GM19468 (cell line): Measurements from ENCODE around the gene CREBL2.

ENCODE experiments used
- ATAC-seq: cut with Tn5 transposase; IDR thresholded peaks from one replicate; pipeline ENCODE4 v1.9.1; 2021; ENCODE audit warnings: mild to moderate bottlenecking, moderate library complexity, moderate number of reproducible peaks; ENCODE audit not compliant: unreplicated experiment; ENCODE audit errors: extremely low read depth

The CREBL2 gene

DNA sequence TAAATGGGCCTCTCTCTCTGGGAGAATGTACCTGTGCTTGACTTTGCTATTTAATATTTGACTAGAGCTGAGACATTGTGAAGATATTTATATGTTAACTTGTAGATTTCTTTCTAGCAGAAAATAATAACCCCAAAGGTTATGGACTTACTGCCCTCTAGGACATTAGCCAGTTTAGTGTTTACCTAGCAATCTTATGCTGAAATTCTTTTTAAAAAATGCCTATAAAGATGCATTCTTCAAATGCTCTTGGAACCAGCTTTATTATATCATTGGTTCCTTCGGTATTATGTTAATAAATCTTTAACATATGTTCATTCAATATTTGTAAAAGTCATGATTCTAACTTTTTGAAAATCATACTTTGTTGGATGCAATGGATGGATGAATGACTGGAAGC lies 56.3 kb downstream of the CREBL2 start:
- no peak for ATAC-seq

DNA sequence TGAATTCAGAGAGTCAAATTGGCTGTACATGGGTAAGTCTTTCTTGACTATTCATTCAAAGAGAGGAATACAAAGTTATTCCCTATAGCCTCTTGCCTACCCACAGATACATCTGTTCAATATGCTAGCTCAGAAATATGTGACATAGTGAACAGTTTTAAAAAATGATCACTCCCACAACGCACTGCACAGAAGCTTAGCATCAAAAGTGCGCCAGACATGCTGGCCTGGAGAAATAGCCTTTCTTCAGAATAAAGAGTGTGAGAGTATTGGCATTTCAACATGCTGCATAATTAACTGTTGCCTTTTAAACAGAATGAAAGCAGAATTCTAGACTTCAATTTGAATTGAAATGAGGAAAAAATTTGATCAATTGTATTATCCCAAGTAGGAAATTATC lies 57.3 kb downstream of the CREBL2 start:
- no peak for ATAC-seq

DNA sequence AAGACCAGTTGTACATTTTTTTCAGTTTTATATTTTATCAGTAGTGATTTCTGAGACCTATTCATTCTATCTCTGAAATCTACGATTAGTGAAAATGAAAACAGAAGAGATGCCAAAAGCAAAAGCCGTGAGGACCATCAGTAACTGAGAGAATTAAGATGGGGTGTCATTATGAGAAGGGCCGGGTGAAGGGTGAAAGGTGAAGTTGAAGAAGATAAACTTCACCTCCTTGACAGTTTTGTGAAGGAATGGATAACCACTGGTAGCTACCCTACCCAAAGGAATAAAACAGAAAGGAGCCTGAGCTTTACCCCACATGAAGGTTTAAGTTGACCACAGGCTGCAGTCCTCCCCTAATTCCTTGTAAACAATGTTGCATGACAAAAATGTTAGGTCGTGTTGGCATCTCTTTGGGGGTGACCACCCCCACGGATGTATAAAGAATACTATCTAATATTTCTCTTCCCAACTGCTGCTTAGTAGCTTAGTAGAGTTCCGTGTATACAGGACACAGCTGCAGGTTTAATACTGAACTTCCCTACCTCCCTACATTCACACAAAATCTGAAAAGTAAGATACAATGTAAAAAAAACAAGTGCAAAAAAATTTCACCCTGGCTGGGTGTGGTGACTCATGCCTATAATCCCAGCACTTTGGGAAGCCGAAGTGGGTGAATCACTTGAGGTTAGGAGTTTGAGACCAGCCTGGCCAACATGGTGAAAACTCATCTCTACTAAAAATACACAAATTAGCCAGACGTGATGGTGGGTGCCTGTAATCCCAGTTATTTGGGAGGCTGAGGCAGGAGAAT lies 60.4 kb downstream of the CREBL2 start:
- ATAC-seq, result no peak

DNA sequence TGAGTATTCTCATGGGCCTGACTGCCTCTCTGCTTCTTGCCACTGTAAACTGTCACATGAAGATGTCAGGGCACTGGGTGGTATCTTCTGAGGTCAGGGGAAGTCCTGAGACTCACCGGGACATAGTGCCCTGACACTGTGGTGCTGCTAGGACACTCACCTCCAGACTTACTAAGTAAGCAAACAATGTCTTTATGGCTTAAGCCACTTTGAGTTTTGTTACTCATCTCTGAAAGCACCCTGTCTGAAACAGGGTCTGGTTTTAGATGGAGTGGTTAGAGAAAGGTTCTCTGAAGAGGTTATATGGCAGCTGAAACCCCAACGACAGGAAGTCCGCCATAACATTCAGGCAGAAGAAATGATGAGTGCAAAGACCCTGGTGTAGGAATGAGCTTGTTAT lies 61.6 kb downstream of the CREBL2 start:
- ATAC-seq, result no peak

DNA sequence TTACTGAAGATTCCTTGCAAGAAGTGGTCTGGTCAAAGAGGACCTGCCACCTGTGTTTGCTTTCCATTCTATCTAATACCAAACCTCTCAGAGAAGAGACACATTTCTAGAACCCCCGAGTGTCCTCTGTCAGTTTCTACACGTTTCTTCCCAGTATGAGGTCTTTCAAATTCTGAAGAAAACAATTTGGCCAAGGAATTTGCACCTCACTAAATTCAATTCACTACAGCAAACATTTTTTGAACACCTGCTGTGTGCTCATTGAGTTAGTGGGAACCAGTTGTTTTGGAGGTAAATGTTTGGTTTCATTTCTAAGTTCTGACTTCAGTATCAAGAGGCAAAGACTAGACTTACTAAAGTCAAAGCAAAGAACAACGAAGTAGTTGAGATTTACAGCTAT lies 64.9 kb downstream of the CREBL2 start:
- no peak for ATAC-seq

DNA sequence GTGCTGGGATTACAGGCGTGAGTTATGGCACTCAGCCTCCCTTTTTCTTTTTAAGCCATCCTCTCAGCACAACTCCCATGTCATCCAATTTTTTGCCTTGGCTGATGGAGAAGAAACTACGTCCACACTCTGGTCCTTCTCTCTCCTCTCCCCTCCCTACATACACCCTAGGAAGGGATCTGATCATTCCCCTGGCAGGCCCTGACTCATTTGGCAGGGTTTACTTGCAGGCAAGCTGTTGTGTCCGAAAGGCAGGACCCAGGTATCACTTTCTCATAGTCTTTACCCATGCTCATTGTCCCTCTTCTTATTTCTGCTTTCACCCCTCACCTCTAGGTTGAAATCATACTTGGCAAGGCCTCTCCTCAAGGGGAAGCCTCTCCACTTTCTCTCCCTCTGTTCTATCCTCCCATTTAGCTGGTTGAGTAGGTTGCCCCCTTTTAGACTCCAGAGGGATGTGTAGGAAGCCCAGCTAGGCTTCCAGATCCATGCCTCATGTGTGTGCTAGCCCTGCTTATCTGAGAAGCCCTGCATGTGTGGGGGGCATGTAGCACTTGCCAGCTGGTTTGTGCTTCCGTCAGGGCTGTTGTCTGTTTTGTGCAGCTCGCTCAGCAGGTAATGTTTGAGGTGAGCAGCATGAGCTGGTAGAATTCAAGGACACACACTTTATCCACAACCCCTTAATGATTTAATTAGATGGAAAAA lies 69.5 kb downstream of the CREBL2 start:
- no peak for ATAC-seq

DNA sequence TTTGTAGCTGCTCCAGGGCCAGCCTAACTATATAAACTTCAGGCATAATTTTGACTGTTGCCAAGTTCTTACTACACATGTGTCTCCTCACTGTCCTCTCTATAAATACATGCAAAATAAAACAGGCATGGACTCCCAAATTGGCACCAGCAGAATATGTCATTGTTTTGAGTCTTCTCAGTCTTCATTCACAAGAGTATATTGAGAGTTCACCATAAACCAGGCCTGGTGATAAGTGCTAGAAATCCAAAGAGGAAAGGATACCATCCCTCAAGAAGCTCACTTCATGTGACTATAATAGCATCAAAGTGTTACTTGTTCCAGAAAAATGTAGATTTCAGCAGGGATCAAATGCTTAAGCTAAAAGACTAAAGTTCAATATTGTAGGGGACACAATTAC lies 70.6 kb downstream of the CREBL2 start:
- ATAC-seq, result no peak

DNA sequence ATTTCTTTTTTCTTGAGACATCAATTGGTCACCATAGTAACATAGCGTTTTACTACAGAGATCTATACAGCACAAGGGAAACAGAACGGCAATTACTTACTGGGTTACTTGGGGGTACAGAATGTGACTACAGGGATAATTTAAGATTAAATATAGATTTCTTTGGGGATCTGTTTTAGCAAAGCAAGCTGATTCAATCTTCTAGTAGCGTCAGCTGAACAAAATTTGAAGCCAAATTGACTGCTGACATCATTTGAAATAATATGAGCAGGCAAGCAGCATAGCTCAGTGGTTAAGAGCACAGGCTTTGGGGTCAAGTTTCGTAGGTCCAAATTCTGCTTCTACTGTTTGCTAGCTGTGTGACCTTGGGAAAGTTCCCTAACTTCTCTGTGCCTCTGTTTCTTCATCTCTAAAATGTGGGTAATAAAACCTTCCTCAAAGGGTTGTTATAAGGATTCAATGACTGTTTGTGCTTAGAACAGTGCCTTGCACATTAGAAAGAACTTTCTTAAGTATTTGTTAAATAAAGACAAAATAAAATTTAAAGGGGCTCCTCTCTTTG lies 71.5 kb downstream of the CREBL2 start:
- ATAC-seq, result no peak

DNA sequence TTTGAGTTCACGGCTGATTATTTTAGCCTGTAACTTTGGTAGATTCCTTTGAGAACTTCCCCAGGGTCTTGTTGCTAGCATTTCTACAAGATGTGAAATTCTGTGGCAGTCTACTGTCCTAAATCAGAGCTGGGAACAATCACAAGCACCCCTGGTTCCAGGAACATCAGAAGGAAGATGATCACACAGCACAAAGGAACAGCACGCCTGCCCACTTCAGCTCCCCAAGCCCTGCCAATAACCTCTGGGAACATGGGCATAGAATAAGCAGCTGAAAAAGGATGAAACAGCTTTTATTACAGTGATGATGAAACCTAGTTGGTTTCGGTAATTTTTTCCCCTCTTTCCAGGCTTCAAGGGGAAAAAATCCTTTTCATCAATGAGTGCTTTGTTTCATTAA lies 72.0 kb downstream of the CREBL2 start:
- ATAC-seq, result no peak

DNA sequence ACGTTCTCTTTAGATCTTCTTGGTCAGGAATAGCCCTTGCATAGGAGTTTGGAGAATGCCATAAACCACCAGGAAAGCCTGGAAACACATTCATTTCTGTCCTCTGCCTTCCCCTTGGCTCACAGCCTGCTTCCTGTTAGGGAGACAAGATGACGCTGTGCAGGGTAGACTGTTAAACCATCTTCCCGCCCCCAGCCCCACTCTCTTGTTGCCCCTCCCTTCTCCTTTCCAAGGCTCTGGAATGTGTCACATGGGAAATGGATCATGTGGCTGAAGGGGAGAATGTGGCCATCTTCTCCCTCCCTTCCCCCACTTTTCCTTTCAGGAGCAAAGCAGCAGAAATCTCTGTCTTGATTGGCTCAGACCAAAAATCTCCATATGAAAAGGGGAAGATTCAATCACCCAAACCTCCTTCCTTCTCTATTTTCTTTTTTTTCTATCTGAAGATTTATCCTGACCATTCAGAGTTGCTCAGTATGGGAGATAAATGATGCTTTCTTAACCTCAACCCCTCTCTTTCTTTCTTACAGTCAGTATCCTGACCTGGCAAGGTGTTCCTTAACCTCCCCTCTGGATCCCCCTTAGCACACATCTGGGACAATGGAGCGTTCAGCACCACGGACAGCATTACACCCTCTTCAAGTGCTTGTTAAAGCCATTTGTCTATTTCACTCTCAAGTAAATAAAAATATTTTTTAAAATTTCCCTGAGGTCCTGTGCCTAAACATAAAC lies 72.9 kb downstream of the CREBL2 start:
- no peak for ATAC-seq

DNA sequence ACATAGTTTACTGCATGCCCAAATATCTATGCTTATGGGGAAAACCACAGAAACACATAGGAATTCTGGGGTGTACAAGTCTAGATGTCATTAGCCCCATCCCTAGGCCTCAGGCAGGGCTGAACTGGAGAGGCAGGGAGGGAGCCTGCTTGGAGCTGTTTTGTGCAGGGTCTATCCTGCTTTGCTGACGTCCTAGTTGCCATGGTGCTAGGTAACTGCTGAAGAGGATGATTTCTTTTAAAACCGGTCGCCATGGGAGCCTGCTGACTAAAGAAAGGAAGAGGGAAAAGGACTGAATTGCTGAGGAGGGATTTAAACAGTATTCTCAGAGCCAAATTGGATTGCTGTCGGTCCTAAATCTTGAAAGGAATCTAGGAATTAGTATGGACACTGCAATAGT lies 73.6 kb downstream of the CREBL2 start:
- no peak for ATAC-seq

DNA sequence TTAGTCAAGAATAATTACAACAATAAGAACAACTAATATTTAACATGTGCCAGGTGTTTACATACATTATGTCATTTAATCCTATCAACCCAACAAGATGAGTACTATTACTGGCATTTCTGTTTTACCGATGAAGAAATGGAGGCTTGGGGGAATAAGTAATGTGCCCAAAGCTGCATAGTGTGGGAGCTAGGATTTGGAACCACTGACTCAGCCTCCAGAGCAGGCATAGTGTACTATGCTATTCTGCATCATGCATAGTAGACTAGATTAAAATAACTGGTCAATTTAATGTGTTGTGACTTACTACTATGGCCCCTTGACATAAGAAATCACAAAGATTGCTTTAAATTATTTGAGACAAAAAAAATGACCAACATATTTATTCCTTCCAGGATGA lies 74.8 kb downstream of the CREBL2 start:
- ATAC-seq, result no peak

DNA sequence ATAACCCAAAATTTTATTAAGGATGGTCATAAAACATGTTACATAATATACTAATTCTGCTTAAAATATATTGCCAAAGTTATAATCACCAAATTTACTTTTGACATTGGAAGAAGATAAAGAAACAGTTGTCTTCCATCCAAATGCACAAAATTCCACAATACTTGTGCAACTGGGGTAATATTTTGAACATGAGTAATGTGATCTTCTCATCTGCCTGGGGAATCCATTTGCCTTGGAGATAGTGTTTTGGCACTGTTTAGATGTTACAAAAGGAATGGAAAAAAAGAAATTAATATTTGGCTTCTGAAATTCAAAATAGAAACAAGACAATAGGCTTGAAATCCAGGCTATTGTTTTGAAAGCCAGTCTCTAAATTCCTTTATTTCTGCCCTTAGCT lies 75.2 kb downstream of the CREBL2 start:
- no peak for ATAC-seq

DNA sequence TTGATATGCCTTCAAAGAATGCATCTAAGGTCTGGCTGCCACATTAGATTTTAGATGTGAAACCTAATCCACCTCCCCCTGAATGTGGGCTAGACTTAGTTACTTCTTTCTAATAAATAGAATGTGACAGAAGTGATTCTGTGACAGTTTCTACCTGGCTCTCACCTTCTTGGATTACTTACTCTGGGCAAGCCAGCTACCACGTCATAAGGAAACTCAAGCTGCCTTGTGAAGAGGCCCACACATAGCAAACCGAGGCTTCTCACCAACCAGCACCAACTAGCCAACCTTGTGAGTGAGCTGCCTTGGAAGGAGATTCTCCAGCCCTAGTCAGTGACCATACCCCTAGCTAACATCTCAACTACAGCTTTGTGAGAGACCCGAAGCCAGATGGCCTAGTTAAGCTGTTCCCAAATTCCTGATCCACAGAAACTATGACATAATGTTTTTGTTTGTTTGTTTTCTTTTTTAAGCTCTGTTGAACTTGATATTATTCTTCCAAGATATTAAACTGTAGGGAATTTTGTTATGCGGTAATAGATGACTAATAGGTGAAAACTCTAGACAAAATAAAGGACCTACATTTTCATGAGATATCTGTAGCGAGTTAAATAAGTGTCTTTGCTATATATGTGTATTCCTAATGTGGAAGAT lies 78.1 kb downstream of the CREBL2 start:
- ATAC-seq, result no peak

DNA sequence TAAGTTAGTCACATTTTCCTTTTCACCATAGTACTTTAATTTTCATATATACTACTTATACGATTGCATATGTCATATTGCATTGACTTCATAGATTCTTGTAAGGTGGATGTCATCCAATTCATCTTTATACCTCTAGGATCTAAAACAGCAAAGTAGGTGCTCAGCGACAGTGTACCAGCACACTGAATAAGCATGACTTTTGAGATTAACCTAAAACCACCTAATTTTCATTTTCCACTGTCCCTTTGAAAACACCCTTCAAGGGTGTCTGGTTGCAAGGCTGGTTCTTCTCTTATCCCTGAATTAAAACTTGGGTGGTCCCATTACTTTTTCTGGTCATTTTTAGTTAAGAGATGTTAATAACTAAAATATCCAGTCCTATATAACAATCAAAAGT lies 79.9 kb downstream of the CREBL2 start:
- ATAC-seq, result no peak

DNA sequence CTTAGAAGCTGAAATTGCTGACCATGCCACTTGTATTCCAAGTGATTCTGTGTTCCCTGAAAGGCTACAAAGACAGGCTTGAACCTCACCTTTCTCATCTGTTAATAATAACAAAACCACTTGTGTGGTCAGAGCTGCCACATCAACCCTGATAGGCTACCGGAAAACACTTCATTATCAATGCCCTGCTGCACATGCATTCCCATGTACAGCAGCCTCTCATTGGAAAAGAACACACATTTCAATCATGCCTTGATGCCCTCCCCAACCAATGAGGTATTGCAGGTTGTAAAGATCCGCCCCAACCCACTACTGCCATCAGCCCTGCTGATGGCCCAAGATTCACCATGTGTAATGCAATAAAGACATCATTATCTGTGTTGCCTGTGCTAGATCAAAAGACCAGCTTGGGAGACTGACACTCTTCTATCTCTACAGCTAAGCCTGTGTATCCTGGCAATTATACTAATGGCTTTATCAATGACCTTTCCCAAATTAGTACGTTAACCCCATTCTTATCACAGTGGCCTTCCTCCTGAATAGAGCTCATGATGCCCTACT lies 81.5 kb downstream of the CREBL2 start:
- no peak for ATAC-seq
